HuH-7 (cell line): ENCODE measurements around the gene SUDS3.
"Not testable (repeated sequence)": the region's sequence is repeated elsewhere in the genome, so short reads cannot be mapped to it uniquely, and the experiment has no call there.

Source experiments
- DNase-seq: peaks from one replicate; pipeline ENCODE4 v3.0.0; 2011; ENCODE audit warnings: low spot score

The SUDS3 gene

GRCh38 chr12:118376089-118377020 is at the start of gene SUDS3:
TSS of gene SUDS3 (plus strand) at chr12:118376555. CDS start at chr12:118376692, 137 bp downstream.
- peak; percentile 77 for DNase-seq

- no peak for DNase-seq
Observed at GRCh38 chr12:118326991-118327390, 49.4 kb upstream of the SUDS3 start.

DNA sequence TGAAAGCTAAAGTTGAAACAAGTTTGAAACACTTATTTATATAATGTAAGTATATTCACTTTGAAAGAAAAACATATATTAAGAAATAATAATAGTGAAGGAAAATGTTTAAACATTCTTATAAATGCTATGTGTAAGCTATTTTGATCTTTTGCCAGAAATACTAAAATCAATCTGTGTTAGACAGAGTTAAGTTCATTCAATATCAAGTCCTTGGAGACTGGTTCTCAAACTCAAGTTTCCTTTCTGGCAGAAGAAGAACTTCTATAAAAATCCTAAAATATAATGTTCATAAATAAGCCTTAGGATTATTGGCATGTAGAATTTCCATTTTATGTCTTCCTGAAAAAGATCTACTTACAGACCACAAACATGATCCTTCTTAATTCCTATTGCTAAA is 49.0 kb upstream of the SUDS3 start:
- DNase-seq = no peak

DNA sequence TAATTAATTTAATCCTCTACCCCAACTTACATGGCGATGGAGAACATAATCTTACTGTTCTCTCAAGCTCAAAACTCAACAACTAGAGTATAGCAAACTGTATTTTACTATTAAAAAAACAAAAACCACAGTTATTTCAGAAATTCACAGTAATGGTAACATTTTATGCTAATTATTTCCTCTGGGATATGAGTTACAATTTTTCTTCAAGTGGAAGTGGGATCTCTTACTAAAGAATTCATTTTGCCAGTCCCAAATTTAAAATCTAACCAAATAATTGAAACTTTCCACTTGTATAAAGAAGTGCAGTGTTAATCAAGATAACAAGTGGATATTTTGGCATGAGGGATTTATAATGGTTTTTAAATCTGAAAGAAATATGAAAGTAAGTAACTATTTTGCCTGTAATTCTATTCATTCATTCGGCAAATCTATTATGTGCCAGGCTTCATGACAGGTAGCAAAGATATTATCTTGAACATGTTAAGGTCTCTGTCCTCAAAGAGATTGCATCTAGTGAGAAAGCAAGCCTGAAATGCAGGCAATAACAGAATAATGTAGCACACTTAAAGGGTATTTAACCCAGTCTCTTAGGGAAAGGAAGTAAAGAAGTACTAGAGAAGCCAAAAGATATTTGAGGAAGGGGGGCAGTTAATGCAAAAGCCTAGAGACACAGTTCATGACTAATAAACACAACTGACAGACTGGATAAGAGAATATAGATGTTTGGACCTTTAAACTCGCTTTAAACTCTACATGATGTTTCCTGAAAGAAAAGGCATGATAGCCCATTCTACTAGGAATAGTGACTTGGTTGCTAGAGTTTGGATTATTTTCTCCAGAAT is 47.6 kb upstream of the SUDS3 start:
- no peak for DNase-seq

DNA sequence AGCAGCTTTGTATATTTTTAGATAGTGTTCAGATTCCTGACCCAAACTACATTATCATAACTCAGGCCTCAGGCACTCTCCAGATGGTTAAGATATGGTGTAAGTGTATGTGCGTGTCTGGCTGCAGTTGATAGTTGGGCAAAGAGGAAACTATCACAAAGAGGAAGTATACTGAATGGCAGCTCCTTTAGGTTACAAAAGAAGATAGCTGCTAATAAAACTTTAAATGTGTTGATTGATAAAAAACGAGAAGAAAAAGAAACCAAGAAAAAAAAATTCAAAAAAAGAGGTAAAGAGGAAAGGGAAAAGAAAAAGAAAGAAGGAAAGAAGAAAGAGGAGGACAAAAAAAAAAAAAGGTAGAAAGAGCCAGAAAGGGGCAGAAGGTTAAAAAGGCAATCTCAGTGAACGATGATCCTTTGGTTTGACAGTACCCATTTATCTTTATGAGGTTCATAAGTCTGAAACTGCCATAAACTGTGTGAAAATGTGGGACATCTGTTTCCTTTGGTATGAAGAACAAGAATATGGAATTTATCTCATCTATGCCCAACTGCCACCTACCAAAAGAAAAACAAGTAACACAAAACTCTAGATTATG is 45.8 kb upstream of the SUDS3 start:
- no peak for DNase-seq

GRCh38 chr12:118332511-118332910 is 43.8 kb upstream of the SUDS3 start:
- DNase-seq = no peak

DNA sequence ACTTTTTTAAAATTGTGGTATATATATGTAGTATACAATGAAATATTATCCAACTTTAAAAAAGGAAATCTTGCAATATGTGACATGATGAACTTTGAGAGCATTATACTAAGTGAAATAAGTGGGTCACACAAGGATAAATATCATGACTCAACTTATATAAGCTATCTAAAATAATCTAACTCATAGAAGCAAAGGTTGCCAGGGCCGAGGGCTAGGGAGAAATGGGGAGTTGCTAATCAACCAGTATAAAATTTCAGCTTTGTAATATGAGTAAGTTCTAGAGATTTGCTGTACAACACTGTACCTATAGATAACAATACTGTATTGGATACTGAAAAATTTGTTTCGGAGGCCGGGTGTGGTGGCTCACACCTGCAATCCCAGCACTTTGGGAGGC is 42.1 kb upstream of the SUDS3 start:
- DNase-seq = no peak

DNA sequence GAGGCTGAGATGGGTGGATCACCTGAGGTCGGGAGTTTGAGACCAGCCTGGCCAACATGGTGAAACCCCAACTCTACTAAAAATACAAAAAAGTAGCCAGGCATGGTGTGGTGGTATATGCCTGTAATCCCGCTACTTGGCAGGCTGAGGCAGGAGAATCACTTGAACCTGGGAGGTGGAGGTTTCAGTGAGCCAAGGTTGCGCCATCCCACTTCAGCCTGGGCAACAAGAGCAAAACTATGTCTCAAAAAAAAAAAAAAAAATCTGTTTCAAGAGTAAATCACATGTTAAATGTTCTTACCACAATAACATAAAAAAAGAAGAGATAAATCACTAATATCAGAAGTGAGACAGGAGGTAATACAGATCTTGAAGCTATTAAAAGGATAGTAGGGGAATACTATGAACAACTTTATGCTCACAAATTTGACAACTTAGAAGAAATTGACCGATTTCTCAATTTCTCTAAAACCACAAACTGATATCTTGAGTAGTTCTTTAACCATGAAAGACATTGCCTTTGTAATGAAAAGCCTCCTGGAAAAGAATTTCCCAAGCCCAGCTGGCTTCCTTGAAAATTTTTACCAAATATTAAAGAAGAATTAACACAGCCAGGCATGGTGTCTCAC is 41.3 kb upstream of the SUDS3 start:
- no peak for DNase-seq

GRCh38 chr12:118336123-118336522 is 40.2 kb upstream of the SUDS3 start:
- DNase-seq = no peak

- no peak for DNase-seq
Observed at GRCh38 chr12:118337194-118337838, 39.0 kb upstream of the SUDS3 start.

- DNase-seq = no peak
Observed at GRCh38 chr12:118342090-118342489, 34.3 kb upstream of the SUDS3 start.

DNA sequence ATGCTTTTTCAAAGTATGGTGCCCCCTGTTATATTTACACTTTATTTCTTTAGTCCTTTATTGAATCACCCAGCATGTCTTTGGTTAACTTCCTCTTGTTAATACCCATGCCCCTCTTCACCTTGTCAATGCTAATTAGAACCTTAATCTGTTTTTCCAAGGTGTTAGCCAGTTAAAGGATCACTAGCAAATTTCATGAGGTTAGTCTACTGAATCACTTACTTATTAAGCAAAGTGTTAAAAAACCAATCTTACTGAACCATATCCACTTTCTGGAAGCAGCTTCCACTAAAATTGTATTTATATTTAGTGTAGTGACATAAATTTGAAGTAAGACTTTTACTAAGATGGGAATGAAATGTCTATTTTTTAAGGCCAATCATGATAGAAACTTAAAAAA is 31.5 kb upstream of the SUDS3 start:
- no peak for DNase-seq

GRCh38 chr12:118345355-118345754 is 31.0 kb upstream of the SUDS3 start:
- no peak for DNase-seq

DNA sequence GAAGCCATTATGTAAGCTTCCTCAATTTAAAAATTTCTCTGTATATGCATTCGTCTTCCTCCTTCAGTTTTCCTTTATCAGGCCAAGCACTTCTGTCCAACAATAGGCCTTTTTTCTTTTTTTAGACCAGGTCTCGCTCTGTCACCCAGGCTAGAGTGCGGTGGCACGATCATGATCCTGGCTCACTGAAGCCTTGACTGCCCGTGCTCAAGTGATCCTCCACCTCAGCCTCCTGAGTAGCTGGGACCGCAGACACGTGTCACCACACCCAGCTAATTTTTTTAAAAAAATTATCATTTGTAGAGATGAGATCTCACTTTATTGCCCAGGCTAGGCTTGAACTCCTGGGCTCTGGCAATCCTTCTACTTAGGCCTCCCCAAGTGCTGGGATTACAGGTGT is 29.5 kb upstream of the SUDS3 start:
- no peak for DNase-seq

DNA sequence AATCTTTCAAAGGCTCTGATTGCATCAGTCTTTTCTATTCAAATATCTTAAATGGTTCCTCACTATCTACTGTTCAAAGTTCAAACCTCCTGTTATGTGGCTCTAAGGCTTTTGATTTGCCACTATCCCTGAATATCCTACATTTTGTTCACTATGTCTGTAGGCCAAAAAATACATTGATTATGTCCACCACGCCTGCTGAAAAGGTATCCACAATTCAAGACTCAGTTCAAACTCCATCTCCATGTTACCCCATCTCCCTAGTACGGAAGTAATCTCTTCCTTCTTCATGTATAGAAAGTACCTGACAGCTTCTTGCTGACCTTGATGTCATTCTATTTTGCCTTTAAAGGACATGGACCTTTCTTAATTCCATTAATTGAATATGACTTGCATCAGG is 28.4 kb upstream of the SUDS3 start:
- DNase-seq = no peak

DNA sequence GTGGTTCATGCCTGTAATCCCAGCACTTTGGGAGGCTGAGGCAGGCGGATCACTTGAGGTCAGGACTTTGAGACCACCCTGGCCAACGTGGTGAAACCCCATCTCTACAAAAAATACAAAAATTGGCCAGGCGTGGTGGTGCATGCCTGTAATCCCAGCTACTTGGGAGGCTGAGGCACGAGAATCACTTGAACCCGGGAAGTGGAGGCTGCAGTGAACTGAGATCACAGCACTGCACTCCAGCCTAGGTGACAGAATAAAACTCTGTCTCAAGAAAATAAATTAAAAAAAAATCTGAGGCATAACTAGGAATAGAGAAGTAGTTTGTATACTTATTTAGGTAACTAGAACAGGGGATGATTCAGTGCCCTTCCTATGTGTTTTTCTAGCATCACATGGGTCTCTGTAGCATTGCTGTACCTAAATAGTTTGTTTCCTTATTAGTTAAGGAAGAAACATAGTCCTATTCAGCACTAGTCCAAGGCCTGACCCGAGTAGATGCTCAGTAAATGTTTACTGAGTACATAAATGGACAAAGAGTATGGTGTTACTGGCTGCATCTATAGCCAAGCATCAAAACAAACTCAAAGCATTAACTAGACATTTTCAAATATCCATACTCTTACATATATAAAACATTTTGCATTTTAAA is 25.3 kb upstream of the SUDS3 start:
- DNase-seq = no peak

GRCh38 chr12:118353721-118354120 is 22.6 kb upstream of the SUDS3 start:
- DNase-seq = no peak

DNA sequence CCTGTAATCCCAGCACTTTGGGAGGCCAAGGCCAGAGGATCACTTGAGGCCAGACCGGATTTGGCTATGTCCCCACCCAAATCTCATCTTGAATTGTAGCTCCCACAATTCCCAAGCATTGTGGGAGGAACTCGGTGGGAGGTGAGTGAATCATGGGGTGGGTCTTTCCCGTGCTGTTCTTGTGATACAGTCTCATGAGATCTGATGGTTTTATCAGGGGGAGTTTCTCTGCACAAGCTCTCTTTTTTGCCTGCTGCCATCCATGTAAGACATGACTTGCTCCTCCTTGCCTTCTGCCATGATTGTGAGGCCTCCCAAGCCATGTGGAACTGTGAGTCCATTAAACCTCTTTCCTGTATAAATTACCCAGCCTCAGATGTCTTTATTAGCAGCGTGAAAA is 21.9 kb upstream of the SUDS3 start:
- not testable (repeated sequence) for DNase-seq

- DNase-seq = no peak
Observed at GRCh38 chr12:118354903-118355302, 21.5 kb upstream of the SUDS3 start.

- DNase-seq = no peak
Observed at GRCh38 chr12:118355843-118356242, 20.5 kb upstream of the SUDS3 start.

GRCh38 chr12:118356809-118357256 is 19.5 kb upstream of the SUDS3 start:
- DNase-seq = no peak
